GM12892 (cell line): ENCODE data around the gene MACROD2.

Source experiments
- POLR2A ChIP-seq: IDR thresholded peaks from 2 replicates; pipeline ENCODE4 v1.6.1; 2011; ENCODE audit warnings: low read depth, low read length, control low read depth
- POLR2AphosphoS5 ChIP-seq: IDR thresholded peaks from 2 replicates; pipeline ENCODE4 v1.6.1; 2011; ENCODE audit warnings: low read depth, low read length, control low read depth
- TAF1 ChIP-seq: IDR thresholded peaks from 2 replicates; pipeline ENCODE4 v1.6.1; 2011; ENCODE audit warnings: low read depth, mild to moderate bottlenecking, control low read depth, low read length, borderline replicate concordance

DNA sequence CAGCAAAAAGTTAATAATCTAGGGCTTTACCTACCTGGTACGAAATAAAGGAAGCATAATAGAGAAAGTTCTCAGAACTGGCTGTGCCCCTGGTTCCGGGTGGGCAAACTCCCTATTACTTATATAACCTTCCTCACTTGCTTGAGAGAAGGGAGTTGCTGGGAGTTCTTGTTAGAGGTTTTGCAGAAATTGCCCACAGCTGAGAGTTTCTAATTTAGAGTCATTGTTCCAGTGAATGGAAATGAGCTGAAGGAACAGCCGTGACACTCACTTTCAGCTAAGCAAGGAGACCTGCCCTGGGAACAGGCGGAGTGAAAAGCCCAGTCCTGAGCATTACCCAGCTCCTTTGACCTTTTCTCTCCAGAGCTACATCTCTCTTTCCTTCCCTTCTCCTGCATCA, 936.7 kb downstream of the MACROD2 start:
- no peak for TF ChIP-seq POLR2A
- TF ChIP-seq POLR2AphosphoS5 = no peak
- no peak for TF ChIP-seq TAF1
